ENCODE results near the gene PCGF3.

- no peak for TF ChIP-seq EZH2phosphoT487 (IDR thresholded peaks at IDR 0.05; ENCODE audit: borderline replicate concordance)
- TF ChIP-seq POLR2A (IDR thresholded peaks at IDR 0.05; ENCODE audit: borderline replicate concordance, extremely low read depth, insufficient read depth, insufficient read length), result no peak
- no peak for TF ChIP-seq CTCF (IDR thresholded peaks at IDR 0.05 in 2 of 3, conservative IDR thresholded peaks at IDR 0.05 in 1 of 3; ENCODE audit: borderline replicate concordance in 1 of 3, insufficient read depth in 1 of 3, low read depth in 2 of 3, low read length in 2 of 3)
- no peak for TF ChIP-seq POLR2AphosphoS5 (IDR thresholded peaks at IDR 0.05; ENCODE audit: low read depth, low read length)
- no peak for TF ChIP-seq ZFX (IDR thresholded peaks at IDR 0.05)
- TF ChIP-seq EZH2 (IDR thresholded peaks at IDR 0.05), result no peak
- no peak for TF ChIP-seq TCF7L2 (IDR thresholded peaks at IDR 0.05; ENCODE audit: borderline replicate concordance, extremely low read depth, insufficient read depth, insufficient read length)
- no peak for TF ChIP-seq RAD21 (IDR thresholded peaks at IDR 0.05; ENCODE audit: low read depth)
- TF ChIP-seq, protein P1, sequence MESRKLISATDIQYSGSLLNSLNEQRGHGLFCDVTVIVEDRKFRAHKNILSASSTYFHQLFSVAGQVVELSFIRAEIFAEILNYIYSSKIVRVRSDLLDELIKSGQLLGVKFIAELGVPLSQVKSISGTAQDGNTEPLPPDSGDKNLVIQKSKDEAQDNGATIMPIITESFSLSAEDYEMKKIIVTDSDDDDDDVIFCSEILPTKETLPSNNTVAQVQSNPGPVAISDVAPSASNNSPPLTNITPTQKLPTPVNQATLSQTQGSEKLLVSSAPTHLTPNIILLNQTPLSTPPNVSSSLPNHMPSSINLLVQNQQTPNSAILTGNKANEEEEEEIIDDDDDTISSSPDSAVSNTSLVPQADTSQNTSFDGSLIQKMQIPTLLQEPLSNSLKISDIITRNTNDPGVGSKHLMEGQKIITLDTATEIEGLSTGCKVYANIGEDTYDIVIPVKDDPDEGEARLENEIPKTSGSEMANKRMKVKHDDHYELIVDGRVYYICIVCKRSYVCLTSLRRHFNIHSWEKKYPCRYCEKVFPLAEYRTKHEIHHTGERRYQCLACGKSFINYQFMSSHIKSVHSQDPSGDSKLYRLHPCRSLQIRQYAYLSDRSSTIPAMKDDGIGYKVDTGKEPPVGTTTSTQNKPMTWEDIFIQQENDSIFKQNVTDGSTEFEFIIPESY (IDR thresholded peaks at IDR 0.05; ENCODE audit: extremely low read depth, insufficient replicate concordance, low read length), result no peak
Measured at GRCh38 chr4:786861-787300, 81.2 kb downstream of the PCGF3 start.
